Measurements from ENCODE around the gene DPP6.

The DPP6 gene

GRCh38 chr7:154620141-154620755, 568.0 kb downstream of the DPP6 start:
- no peak for DNase-seq

GRCh38 chr7:154623399-154623798, 571.2 kb downstream of the DPP6 start:
- DNase-seq, result no peak

- no peak for DNase-seq
These were observed 575.6 kb downstream of the DPP6 start for GRCh38 chr7:154627646-154628290.

GRCh38 chr7:154628556-154628955, 576.4 kb downstream of the DPP6 start:
- DNase-seq, result no peak

GRCh38 chr7:154631162-154631561, 579.0 kb downstream of the DPP6 start:
- DNase-seq, result no peak

- no peak for DNase-seq
These were observed 581.4 kb downstream of the DPP6 start for GRCh38 chr7:154633641-154634040.

DNA sequence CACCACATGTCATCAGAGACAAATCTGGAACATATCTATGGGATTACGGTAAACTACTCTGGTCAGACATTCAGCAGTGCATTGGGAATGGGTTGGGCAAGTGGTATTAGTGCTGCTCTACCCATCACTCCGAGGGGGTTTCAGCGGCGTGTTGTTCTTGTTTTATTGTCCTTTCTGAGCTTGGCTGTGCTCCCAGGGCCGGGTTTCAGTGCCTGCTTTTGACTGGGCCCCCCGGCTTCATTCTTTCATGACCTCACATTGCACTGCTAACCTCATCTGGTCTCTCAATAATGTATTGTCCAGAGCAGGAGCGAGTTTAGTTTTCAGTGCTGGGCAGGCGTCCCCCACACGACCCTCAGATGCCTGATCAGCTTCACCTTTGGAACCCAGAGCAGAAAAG, 586.1 kb downstream of the DPP6 start:
- DNase-seq, result no peak

- DNase-seq, result no peak
These were observed 588.2 kb downstream of the DPP6 start for GRCh38 chr7:154640266-154640865.

DNA sequence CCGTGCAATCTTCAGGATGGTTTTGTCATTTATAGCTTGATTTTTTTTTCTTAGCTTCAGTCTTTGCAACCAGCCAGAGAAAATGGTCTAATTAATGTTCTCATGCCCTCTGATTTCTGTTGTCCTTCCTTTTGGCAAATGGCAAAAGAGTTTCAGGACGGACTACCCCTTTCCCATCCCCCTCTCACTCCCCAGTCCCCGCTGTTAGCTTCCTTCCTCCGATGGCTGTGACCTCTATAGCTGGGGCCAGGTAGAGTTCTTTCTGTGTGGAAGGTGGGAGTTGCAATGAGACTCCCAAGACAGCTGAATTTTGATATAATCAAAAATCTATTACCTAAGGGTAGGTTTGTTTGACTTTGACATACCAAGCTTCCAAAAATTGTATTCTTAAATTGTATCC, 588.7 kb downstream of the DPP6 start:
- DNase-seq, result no peak

- DNase-seq, result no peak
These were observed 592.2 kb downstream of the DPP6 start for GRCh38 chr7:154644366-154644765.

DNA sequence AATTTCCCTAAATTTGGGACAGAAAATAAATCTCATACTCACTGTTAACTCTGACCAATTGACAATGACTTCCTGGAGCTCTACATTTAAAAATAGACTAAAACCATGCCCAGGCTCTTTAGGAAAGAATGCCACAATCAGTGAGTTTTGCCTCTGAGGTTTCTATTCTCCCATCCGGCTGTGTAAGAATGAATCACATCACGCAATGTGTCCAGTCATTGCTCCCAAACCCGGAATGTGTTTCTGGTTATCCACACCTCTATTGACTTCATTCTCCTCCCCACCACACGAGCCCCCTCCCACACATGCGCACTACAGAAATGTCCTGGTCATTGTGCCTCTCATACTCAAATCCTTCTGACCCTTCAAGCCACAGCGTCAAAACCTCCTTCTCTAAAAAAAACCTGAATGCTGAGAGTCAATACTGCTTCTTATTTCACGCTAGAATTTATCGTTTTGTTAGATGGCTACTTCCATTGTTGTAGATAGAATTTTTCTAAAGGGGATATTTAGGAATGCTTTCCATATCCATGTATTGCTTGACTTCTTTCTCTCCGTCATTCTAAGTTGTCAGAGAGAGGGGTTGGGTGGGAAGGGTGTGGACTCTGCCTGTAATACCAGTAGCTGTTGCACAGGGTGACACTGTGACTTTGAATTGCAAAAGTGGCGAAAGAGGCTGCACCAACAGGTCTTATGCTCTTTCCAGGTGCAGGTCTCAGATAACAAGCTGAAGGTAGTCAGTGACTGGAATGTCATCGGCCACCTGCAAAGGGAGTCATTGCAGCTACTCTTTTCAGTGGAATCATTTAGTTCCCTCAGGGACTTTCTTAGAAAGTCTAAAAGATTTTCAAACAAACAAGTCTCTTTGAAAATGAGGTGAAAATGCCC, 594.2 kb downstream of the DPP6 start:
- DNase-seq, result no peak

GRCh38 chr7:154647625-154648024, 595.4 kb downstream of the DPP6 start:
- no peak for DNase-seq

GRCh38 chr7:154649015-154649414, 596.8 kb downstream of the DPP6 start:
- DNase-seq, result no peak

DNA sequence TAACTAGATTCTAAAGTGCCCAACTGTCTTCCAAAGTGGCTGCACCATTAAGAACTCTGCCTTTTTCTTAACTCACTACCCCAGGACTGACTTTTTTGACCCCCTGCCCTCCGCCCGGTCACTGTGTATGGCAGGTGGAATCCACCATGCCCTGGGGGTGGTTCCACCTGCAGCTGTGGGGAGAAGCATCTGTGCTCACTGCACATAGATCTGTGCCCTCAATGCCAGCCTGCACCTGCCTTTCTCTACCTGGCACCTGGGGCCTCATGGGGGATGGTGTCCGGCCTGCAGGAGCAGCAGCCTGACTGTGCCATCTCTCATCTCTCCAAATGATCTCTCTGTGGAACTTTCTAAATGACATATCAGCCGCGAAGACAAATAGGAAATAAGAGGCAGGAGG, 597.2 kb downstream of the DPP6 start:
- DNase-seq, result no peak

- no peak for DNase-seq
These were observed 598.1 kb downstream of the DPP6 start for GRCh38 chr7:154650275-154650674.

GRCh38 chr7:154651501-154651900, 599.3 kb downstream of the DPP6 start:
- DNase-seq, result no peak

DNA sequence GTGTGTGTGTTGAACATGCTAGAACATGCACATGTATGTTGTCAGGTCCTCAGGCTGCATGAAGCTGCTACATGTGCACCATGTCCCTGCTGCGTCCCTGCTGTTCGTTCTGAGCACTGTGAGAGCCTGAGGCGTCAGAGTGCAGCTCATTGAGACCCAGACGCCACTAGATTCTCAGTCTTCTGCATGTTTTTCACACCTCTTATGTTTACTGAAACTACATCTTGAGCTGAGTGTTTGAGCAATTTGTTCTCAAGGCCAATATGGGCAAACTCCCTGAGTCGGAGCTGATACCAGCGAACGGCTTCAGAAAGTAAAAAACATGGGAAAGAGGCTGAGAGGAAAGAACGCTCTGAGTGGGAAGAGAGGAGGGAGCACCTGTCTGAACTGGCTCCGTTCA, 600.4 kb downstream of the DPP6 start:
- DNase-seq, result no peak

DNA sequence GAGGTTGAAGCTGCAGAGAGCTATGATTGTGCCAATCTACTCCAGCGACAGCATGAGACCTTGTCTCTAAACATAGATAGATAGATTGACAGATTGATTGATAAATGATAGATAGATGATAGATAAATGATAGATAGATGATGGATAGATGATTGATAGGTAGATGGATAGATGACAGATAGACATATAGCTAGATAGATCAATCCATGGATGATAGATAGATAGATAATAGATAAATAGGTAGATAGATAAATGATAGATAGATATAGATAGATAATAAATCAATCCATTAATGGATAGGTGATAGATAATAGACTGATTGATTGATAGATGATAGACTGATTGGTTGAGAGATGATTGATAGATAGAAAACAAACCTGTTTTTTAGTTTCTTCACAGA, 601.1 kb downstream of the DPP6 start:
- no peak for DNase-seq

- no peak for DNase-seq
These were observed 604.4 kb downstream of the DPP6 start for GRCh38 chr7:154656618-154657017.

DNA sequence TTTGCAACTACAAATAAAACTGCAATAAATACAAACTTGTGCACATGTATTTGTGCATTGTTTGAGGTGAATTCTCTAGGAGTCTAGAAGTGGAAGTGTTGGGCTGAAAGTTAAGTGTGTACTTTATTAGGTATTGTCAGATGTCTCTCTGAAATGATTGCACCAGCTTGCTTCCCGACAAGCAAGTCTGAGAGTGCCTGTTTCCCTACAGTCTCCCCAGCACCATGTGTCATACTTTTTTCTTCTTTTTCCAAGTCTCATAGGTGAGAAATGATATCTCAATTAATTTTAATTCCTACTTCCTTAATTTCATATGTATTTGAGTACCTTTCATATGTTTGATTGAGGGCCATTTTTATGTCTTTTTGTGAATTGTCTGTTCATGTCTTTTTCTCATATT, 614.6 kb downstream of the DPP6 start:
- no peak for DNase-seq

DNA sequence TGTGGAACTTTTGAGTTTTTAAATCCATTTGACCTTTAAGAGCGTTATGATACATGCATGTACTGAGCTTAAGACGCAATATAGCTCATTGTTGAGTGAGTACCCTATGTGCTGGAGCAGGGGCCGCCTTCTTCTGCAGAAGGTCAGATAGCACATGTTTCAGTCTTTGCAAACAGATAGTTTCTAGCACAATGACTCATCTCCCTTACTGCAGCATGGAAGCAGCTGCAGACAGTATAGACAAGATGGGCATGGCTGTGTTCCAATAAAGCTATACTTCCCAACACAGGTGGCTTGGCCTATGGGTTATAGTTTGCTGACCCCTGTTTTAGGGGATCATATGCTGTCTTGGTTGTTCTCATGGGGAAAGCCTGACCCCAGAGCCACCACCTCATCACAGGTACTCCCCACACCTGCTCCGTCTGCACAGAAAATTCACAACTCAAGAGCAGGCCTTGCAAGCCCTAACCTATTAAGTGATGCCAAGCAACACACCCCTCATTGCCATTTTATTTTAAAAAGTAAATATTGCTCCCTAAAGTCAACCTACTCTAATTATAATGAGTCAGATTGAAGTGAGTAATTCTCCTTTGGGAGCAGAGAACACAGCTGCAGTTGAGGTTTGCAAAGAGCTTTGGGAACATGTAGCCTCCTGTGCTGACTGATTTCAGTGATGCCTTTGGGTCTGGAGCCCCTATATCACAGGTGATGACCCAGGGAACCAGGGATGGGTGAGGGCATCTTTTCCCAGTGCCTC, 620.6 kb downstream of the DPP6 start:
- no peak for DNase-seq

DNA sequence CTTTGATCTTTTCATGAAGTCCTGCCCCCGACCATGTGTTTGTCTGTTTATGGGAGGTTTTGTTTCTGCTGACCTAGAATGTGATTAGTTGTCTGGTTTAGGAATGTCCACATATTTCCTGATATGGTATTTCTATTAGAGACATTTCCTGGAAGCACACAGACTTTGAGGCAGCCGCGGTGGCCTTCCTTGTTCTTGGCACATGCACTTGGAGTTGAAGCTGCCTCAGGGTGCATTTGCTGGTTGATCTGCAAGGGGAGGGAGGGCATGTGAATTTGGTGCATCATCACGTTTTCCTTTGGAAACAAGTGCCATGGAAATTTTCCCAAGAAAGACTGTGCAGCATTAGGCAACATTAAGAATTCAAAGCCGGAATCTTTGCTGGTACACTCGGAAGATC, 622.0 kb downstream of the DPP6 start:
- DNase-seq, result no peak

DNA sequence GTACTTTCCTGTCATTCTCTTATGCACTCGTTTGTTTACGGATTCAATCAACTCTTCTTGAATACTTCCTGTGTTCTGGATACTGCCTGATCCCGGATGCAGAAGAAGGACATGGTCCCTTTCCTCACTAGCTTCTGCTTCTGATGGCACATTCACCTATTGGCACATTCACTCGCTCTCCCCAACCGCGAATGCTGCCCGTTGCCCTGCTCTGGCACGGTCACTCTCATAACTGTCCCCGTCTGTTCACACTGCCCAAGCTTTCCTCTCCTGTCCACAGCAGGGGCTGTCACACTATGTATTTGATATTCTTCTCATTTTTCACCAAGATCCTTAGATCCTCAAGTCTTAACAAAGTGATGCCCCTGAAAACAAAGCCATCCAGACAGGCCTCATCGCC, 623.4 kb downstream of the DPP6 start:
- DNase-seq, result no peak

Measured in suppressor macrophage (primary cell).